Natural killer cell (primary cell): ENCODE data around the gene ZNF365. TPM values are rescaled to one million over a fixed set of nuclear protein-coding genes. Genes with fewer than 3 reads are reported as not detected.

Source experiments
- ATAC-seq, 3 donors: fragments of 150-1000 bp in 2 of 3; fragments of 200-7000 bp in 1 of 3; cut with Tn5 transposase; 1 replicate in 1 of 3; 2 replicates in 2 of 3; pipeline ENCODE4 v1.10.0; 2021; ENCODE audit warnings: mild to moderate bottlenecking in 2 of 3, moderate library complexity in 2 of 3
- DNase-seq, 2 donors: peaks; one replicate each; pipeline versions ENCODE4 v3.0.0 to v3.0.0-alpha.2; 2013 to 2021; ENCODE audit warnings: mixed read lengths in 1 of 2
- H3K27ac ChIP-seq: one replicate; pipeline ENCODE4 v1.5.1; 2013; ENCODE audit warnings: mild to moderate bottlenecking, low read length
- H3K27me3 ChIP-seq: one replicate; pipeline ENCODE4 v1.6.1; 2013; ENCODE audit warnings: low read length; ENCODE audit not compliant: control insufficient read depth, insufficient read depth
- H3K36me3 ChIP-seq: one replicate; pipeline ENCODE4 v1.6.1; 2013; ENCODE audit warnings: low read length; ENCODE audit not compliant: control insufficient read depth, insufficient read depth
- H3K4me1 ChIP-seq: one replicate; pipeline ENCODE4 v1.6.1; 2013; ENCODE audit warnings: low read length; ENCODE audit not compliant: control insufficient read depth, insufficient read depth
- H3K4me3 ChIP-seq: one replicate; pipeline ENCODE4 v1.5.1; 2013; ENCODE audit warnings: low read length
- H3K9me3 ChIP-seq: one replicate; pipeline ENCODE4 v1.6.1; 2013; ENCODE audit warnings: low read length; ENCODE audit not compliant: control insufficient read depth, insufficient read depth
- H3K27ac Mint-ChIP-seq, 2 donors: one replicate each; pipeline ENCODE4 v1.8.0; 2022; ENCODE audit warnings: mild to moderate bottlenecking in 2 of 2, mixed read lengths in 2 of 2, moderate library complexity in 1 of 2
- H3K27me3 Mint-ChIP-seq, 2 donors: one replicate each; pipeline ENCODE4 v1.8.0; 2022; ENCODE audit warnings: low read depth in 2 of 2, mixed read lengths in 2 of 2
- H3K36me3 Mint-ChIP-seq: one replicate; pipeline ENCODE4 v1.8.0; 2022; ENCODE audit warnings: mixed read lengths
- H3K4me1 Mint-ChIP-seq, 2 donors: one replicate each; pipeline ENCODE4 v1.8.0; 2022; ENCODE audit warnings: mixed read lengths in 2 of 2
- H3K4me3 Mint-ChIP-seq: one replicate; pipeline ENCODE4 v1.8.0; 2022; ENCODE audit warnings: mild to moderate bottlenecking, moderate library complexity, mixed read lengths
- H3K9me3 Mint-ChIP-seq, 2 donors: one replicate each; pipeline ENCODE4 v1.8.0; 2022; ENCODE audit warnings: mixed read lengths in 2 of 2
- CTCF ChIP-seq: fragments of 200-600 bp; IDR thresholded peaks from one replicate; pipeline ENCODE4 v1.8.0; 2022; ENCODE audit warnings: antibody characterized with exemption
- WGBS: methylation state at CpG from one replicate; pipeline ENCODE4 v1.1.7; 2013; ENCODE audit warnings: missing lambda C conversion rate; ENCODE audit not compliant: insufficient coverage; 5-methylcytosine and 5-hydroxymethylcytosine counted together
- intact Hi-C: fragments of 100-400 bp; cut with micrococcal nuclease; formaldehyde crosslinking; loops from one replicate; pipeline ENCODE4 v1.14.2; 2022
- total RNA-seq, 4 donors: library from RNA; stranded (reverse); fragments of 120-200 nt in 1 of 4; gene quantifications; one replicate each; pipeline versions ENCODE4 v1.2.3 to v1.2.4, GENCODE V29; 2013 to 2022

The ZNF365 gene
- total RNA-seq, 3 donors from 2014 or later (not counting 1 experiment from before 2014, with no cell fraction given) = 4.0 to 8.0 (median 4.5) TPM

DNA sequence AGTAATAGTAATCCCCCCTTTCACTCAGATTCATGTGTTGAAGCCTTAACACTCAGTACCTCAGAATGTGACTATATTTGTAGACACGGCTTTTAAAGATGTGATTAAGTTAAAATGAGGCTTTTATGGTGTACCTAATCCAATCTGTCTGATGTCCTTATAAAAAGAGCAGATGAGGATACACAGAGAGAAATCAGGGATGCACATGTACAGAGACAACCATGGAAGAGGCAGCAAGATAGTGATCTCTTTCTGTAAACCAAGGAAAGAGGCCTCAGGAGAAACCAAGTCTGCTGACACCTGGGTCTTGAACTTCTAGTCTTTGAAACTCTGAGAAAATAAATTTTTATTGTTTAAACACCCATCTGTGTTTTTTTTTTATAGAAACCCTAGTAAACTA is 44.0 kb upstream of the ZNF365 start:
- no peak for TF ChIP-seq CTCF
- Mint-ChIP-seq H3K9me3 (peaks cover 7 to 8% of the 10 kb centered on the region in 2 donors), H3K4me1 (peaks cover 3% of the 10 kb centered on the region in 2 donors), H3K36me3 (peaks cover 18% of the 10 kb centered on the region), H3K27me3 (peaks cover 17 to 33% of the 10 kb centered on the region in 2 donors), H3K4me3 (no peak overlapping the region), H3K27ac (no peak overlapping the region)
- 100% methylated on average over 1 of the region's 1 CpG for WGBS
- H3K9me3 ChIP-seq = no peaks in the 10 kb centered on the region
- intact Hi-C loops = no loop called here
- no peak overlapping the region for H3K4me3 ChIP-seq
- H3K36me3 ChIP-seq = no peaks in the 10 kb centered on the region
- ATAC-seq (no peak), DNase-seq (no peak)
- H3K4me1 ChIP-seq = no peaks in the 10 kb centered on the region
- no peaks in the 10 kb centered on the region for H3K27me3 ChIP-seq
- H3K27ac ChIP-seq = no peak overlapping the region

- no peak for ATAC-seq
- Histone ChIP-seq H3K4me3 (no peak overlapping the region), H3K9me3 (no peaks in the 10 kb centered on the region), H3K36me3 (no peaks in the 10 kb centered on the region), H3K27ac (no peak overlapping the region), H3K4me1 (no peaks in the 10 kb centered on the region), H3K27me3 (no peaks in the 10 kb centered on the region)
- Mint-ChIP-seq H3K4me1 (peaks cover 5 to 7% of the 10 kb centered on the region in 2 donors), H3K27me3 (peaks cover 17 to 33% of the 10 kb centered on the region in 2 donors), H3K4me3 (no peak overlapping the region), H3K36me3 (peaks cover 18% of the 10 kb centered on the region), H3K27ac (no peak overlapping the region), H3K9me3 (peaks cover 7 to 8% of the 10 kb centered on the region in 2 donors)
- DNase-seq = no peak
- no peak for TF ChIP-seq CTCF
- intact Hi-C loops = no loop called here
These were observed 41.8 kb upstream of the ZNF365 start for GRCh38 chr10:62332406-62332805.

GRCh38 chr10:62333135-62333889 is 40.9 kb upstream of the ZNF365 start:
- Mint-ChIP-seq H3K36me3 (peaks cover 18% of the 10 kb centered on the region), H3K27me3 (peaks cover 17 to 33% of the 10 kb centered on the region in 2 donors), H3K9me3 (peaks cover 7 to 8% of the 10 kb centered on the region in 2 donors), H3K27ac (no peak overlapping the region), H3K4me3 (no peak overlapping the region), H3K4me1 (peaks cover 5 to 7% of the 10 kb centered on the region in 2 donors)
- WGBS = 90% methylated on average over 3 of the region's 3 CpGs
- H3K4me3 ChIP-seq = no peak overlapping the region
- no peaks in the 10 kb centered on the region for H3K4me1 ChIP-seq
- H3K27ac ChIP-seq = no peak overlapping the region
- no peaks in the 10 kb centered on the region for H3K9me3 ChIP-seq
- no peak for DNase-seq
- intact Hi-C loops = no loop called here
- H3K27me3 ChIP-seq = no peaks in the 10 kb centered on the region
- no peaks in the 10 kb centered on the region for H3K36me3 ChIP-seq
- no peak for TF ChIP-seq CTCF
- ATAC-seq = no peak
